NCI-H345 treated with DMSO at 0.1 percent for 48 hours (cell line): ENCODE results near the gene WWOX.
"Not testable (repeated sequence)": the region's sequence is repeated elsewhere in the genome, so short reads cannot be mapped to it uniquely, and the experiment has no call there.

Source experiments
- DNase-seq: peaks from one replicate; lab custom pipeline; 2025; ENCODE audit not compliant: unreplicated experiment; lab: John Stamatoyannopoulos, UW

The WWOX gene

DNA sequence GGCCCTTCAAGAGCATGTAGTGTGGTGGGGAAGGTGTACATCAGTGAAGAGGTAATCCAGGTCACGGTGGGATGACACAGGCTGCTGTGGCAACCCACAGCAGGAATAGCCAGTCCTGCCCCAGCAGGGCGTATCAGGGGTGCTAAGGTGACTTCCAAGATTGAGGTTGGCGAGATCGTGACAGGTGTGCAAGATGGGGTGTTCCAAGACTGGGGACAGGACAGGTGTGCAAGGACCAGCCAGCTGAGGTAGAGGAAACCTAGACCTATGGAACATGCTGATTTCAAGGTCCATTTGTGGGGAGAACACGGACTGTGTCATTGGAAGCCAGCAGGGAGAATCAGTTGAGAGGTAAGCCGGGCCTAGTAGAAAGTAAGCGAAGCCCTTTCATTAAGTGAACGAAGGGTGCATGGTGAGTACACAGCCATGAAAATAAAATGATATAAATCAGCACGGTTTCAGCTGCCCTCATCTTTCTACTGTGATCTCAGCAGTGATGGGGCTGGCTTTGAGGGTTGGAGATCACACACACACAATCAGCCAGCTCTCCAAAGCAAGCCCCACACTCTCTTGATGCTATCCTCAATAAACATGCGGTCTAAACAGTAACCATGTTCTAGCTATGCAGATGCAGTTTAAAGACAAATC lies 497.0 kb downstream of the WWOX start:
- no peak for DNase-seq

- DNase-seq: no peak
These were observed 497.6 kb downstream of the WWOX start for GRCh38 chr16:78596996-78597422.

DNA sequence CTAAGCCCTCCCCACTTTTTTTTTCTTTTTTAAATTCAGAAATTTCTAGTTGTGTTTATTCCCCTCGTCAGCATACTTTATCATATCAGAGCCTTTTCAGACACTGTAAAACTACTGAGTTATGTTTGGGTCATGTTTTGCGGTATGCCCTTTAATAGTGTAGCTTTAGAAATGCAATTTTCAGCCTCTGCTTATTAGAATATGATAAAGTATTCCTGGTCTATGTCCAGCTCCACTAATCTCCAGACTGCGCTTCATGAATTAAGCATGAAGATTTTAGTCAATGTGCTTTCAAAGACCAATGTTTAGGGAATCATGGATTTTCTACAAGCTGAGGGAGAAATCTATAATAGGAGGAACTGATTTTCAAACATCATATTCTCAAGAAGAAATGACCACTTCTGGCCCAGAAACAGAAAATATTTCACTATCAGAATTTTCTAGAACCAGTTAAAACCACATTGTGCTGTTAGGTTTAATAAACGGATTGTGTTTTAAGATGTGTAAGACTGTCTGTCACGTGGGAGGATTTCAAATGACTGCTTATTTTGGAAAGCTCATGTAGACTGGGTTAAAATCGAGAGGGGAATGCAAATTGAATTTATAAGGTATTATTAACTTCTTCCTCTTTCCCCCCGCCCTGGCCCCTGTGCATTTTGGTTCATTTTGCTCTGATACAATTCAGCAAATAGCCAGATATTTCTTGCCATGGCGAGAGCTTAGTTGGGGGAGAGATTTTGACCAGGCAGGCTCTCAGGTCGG lies 498.5 kb downstream of the WWOX start:
- no peak for DNase-seq

- DNase-seq: no peak
These were observed 499.8 kb downstream of the WWOX start for GRCh38 chr16:78599271-78599670.

GRCh38 chr16:78604423-78605062 lies 505.1 kb downstream of the WWOX start:
- not testable (repeated sequence) for DNase-seq

- no peak for DNase-seq
These were observed 506.2 kb downstream of the WWOX start for GRCh38 chr16:78605548-78606101.

- peak; percentile 9 for DNase-seq
These were observed 507.1 kb downstream of the WWOX start for GRCh38 chr16:78606545-78606944.

DNA sequence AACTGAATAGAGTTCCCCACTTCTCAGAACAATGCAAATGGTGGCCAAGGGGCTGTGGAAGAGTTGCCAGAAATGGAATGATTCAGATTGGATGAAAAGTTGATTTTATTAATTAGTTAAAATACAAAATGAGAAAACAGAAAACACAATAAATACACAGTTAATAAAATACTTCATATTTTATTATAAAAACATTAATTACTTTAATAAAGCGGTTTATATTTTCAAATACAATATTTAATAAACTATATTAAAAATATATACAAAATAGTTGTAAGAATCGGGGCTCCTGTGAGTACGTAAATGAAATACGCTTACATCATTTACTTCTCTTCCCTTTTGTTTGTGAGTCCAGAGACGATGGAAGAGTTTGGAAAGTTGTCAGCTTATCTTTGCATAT lies 507.6 kb downstream of the WWOX start:
- no peak for DNase-seq

- no peak for DNase-seq
These were observed 508.0 kb downstream of the WWOX start for GRCh38 chr16:78607465-78607864.

DNA sequence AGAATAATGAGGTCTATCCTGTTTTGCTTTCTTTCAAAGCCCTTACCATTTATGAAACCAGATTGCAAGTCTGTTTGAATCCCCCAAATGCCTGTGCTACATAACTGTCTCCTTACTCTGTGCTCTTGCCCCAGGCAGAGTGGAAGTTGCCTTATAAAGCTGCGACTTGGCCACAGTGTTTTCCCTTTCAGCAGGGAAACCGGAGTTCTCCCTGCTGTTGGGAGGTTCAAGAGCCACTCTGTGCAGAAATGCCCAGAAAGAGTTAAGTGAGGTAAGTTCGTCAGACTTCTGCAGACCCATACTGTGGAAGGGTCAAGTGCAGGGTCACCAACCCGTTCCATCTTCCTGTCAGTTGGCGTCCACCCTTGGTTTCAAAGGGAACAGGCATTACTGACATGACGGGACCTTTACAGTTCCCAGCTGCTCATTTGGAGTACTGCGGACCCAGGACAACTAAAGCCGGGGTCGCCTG lies 508.9 kb downstream of the WWOX start:
- no peak for DNase-seq

GRCh38 chr16:78609402-78610274 lies 510.2 kb downstream of the WWOX start:
- DNase-seq: no peak

- DNase-seq: no peak
These were observed 511.9 kb downstream of the WWOX start for GRCh38 chr16:78611318-78611717.

DNA sequence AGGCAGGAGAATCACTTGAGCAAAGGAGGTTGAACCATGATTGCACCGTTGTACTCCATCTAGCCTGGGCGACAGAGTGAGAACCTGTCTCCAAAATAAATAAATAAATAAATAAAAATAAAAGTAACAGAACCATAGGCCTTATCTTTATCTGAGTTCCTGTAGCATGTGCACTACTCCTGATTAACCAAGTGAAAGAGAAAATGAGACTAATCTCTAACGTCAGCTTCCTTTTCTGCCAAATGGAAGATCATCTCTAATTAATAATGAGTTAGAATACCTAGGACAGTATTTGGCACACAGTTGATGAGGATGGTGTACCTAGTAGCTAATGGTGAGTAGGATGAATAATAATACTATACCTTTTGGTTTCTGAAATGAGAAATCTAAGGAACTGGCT lies 520.4 kb downstream of the WWOX start:
- DNase-seq: no peak

GRCh38 chr16:78620291-78620690 lies 520.8 kb downstream of the WWOX start:
- DNase-seq: no peak

DNA sequence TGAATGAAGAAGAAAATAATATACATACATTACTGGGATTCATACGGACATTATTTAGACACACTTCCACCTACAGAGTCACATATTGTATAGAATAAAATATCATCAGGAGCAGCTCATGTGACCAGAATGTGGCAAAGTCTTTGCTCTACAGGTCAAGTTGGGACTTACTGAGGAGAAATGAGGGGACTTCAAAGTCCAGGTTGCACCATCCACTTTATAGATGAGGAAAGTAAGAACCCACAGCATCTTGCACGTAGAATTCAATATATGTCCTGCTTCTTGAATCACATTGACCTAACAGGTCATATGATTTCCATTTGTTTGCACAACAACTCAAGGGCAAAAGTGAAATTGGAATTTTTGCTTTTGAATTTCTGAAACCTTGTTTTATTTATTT lies 524.3 kb downstream of the WWOX start:
- no peak for DNase-seq

- no peak for DNase-seq
These were observed 524.9 kb downstream of the WWOX start for GRCh38 chr16:78624366-78624765.

GRCh38 chr16:78628461-78629045 lies 529.1 kb downstream of the WWOX start:
- no peak for DNase-seq

GRCh38 chr16:78629173-78629572 lies 529.7 kb downstream of the WWOX start:
- DNase-seq: no peak

- no peak for DNase-seq
These were observed 530.6 kb downstream of the WWOX start for GRCh38 chr16:78630102-78630501.

DNA sequence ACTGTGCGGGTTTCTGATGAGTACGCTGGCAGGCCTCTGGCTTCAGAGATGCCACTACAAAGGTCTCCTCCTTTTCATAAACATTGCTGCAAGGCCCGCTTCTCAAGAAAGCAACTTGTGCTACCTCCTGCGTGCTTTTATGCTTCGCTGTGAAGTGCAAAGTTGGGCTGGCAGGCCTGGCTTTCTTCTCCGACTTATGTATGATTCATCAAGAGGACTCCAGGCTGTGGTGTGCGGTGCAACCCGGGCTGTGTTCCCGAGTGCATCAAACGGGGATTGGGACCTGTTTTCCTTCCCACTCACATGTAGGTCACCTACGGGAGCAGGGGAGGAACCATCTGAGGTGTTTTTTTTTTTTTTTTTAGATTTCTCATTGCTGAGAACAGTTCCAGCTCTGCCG lies 534.1 kb downstream of the WWOX start:
- no peak for DNase-seq
